ENCODE measurements around the gene VCL.

GRCh38 chr10:74099836-74100235 lies 101.9 kb downstream of the VCL start:
- TF ChIP-seq, protein P1, sequence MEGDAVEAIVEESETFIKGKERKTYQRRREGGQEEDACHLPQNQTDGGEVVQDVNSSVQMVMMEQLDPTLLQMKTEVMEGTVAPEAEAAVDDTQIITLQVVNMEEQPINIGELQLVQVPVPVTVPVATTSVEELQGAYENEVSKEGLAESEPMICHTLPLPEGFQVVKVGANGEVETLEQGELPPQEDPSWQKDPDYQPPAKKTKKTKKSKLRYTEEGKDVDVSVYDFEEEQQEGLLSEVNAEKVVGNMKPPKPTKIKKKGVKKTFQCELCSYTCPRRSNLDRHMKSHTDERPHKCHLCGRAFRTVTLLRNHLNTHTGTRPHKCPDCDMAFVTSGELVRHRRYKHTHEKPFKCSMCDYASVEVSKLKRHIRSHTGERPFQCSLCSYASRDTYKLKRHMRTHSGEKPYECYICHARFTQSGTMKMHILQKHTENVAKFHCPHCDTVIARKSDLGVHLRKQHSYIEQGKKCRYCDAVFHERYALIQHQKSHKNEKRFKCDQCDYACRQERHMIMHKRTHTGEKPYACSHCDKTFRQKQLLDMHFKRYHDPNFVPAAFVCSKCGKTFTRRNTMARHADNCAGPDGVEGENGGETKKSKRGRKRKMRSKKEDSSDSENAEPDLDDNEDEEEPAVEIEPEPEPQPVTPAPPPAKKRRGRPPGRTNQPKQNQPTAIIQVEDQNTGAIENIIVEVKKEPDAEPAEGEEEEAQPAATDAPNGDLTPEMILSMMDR (IDR thresholded peaks at IDR 0.05), result no peak
- no peak for TF ChIP-seq ZFX (IDR thresholded peaks at IDR 0.05; ENCODE audit: borderline replicate concordance)

Measured in 22Rv1 (cell line).